Smooth muscle cell (in vitro differentiated cells): ENCODE data around the gene GALK2. TPM values are rescaled to one million over a fixed set of nuclear protein-coding genes. Genes with fewer than 3 reads are reported as not detected.
A peak's percentile ranks its signal among the peaks of the same experiment; 100 is the strongest.

Source experiments
- DNase-seq: peaks from one replicate; lab custom pipeline; 2025; ENCODE audit not compliant: unreplicated experiment; lab: John Stamatoyannopoulos, UW
- H2AFZ ChIP-seq: fragments of 200-600 bp; sonication (generic); 2 replicates; pipeline ENCODE4 v1.6.0; 2016; ENCODE audit warnings: antibody characterized with exemption, low read depth, mild to moderate bottlenecking
- H3F3A ChIP-seq: fragments of 200-600 bp; sonication (generic); 2 replicates; pipeline ENCODE4 v1.6.0; 2017; ENCODE audit warnings: antibody characterized with exemption, low read depth
- H3K27ac ChIP-seq: fragments of 200-600 bp; sonication (generic); 2 replicates; pipeline ENCODE4 v1.5.1; 2016; ENCODE audit warnings: low read depth, mild to moderate bottlenecking
- H3K27me3 ChIP-seq: fragments of 200-600 bp; sonication (generic); 2 replicates; pipeline ENCODE4 v1.6.1; 2016; ENCODE audit warnings: low read depth, mild to moderate bottlenecking
- H3K36me3 ChIP-seq: fragments of 200-600 bp; sonication (generic); 2 replicates; pipeline ENCODE4 v1.5.1; 2016; ENCODE audit warnings: low read depth
- H3K4me1 ChIP-seq: fragments of 200-600 bp; sonication (generic); 2 replicates; pipeline ENCODE4 v1.5.1; 2016; ENCODE audit warnings: low read depth
- H3K4me2 ChIP-seq: fragments of 200-600 bp; sonication (generic); 2 replicates; pipeline ENCODE4 v1.6.0; 2016; ENCODE audit warnings: mild to moderate bottlenecking
- H3K4me3 ChIP-seq: fragments of 200-600 bp; sonication (generic); 2 replicates; pipeline ENCODE4 v1.5.1; 2016; ENCODE audit warnings: mild to moderate bottlenecking
- H3K79me2 ChIP-seq: fragments of 200-600 bp; sonication (generic); 2 replicates; pipeline ENCODE4 v1.6.0; 2016; ENCODE audit warnings: low read depth, mild to moderate bottlenecking
- H3K9ac ChIP-seq: fragments of 200-600 bp; sonication (generic); 2 replicates; pipeline ENCODE4 v1.6.0; 2016; ENCODE audit warnings: low read depth
- H3K9me3 ChIP-seq: fragments of 200-600 bp; sonication (generic); replicated peaks from 2 replicates; pipeline ENCODE4 v1.5.1; 2016; ENCODE audit warnings: low read depth
- H4K20me1 ChIP-seq: fragments of 200-600 bp; sonication (generic); 2 replicates; pipeline ENCODE4 v1.6.0; 2016; ENCODE audit warnings: low read depth
- WGBS: methylation state at CpG from one replicate; pipeline ENCODE4 v1.1.7; 2016; ENCODE audit warnings: low lambda C conversion rate; 5-methylcytosine and 5-hydroxymethylcytosine counted together
- polyA plus RNA-seq: library from polyadenylated mRNA; unstranded; fragments of >200 nt; fragmentation: Nextera tagmentation; extraction: Ambion mirVana; gene quantifications from 2 replicates; pipeline ENCODE4 v1.2.1, GENCODE V29; 2016
- total RNA-seq: library from RNA; depleted of rRNA; stranded (reverse); fragments of >200 nt; gene quantifications from 2 replicates; pipeline ENCODE4 v1.2.3, GENCODE V29; 2014
- TF ChIP-seq, protein P1 (sequence below): fragments of 200-600 bp; sonication (generic); IDR thresholded peaks from 2 replicates; pipeline ENCODE4 v1.5.1; 2017; ENCODE audit warnings: borderline replicate concordance, mild to moderate bottlenecking, antibody characterized with exemption; ENCODE audit not compliant: insufficient read depth, poor library complexity, severe bottlenecking

Gene GALK2
- total and polyA plus RNA-seq, 2 experiments from 2014 or later = 24.4 to 33.4 TPM

GRCh38 chr15:49151831-49152230 is 18.2 kb upstream of the GALK2 start:
- Histone ChIP-seq H2AFZ (no peak overlapping the region), H3K9ac (no peak overlapping the region), H3F3A (no peaks in the 10 kb centered on the region), H4K20me1 (peaks cover 77% of the 10 kb centered on the region), H3K27me3 (no peaks in the 10 kb centered on the region), H3K79me2 (peaks cover 92% of the 10 kb centered on the region), H3K27ac (no peak overlapping the region), H3K9me3 (no peaks in the 10 kb centered on the region), H3K4me2 (no peak overlapping the region), H3K4me3 (no peak overlapping the region), H3K4me1 (peaks cover 18% of the 10 kb centered on the region), H3K36me3 (no peaks in the 10 kb centered on the region)
- TF ChIP-seq, protein P1, sequence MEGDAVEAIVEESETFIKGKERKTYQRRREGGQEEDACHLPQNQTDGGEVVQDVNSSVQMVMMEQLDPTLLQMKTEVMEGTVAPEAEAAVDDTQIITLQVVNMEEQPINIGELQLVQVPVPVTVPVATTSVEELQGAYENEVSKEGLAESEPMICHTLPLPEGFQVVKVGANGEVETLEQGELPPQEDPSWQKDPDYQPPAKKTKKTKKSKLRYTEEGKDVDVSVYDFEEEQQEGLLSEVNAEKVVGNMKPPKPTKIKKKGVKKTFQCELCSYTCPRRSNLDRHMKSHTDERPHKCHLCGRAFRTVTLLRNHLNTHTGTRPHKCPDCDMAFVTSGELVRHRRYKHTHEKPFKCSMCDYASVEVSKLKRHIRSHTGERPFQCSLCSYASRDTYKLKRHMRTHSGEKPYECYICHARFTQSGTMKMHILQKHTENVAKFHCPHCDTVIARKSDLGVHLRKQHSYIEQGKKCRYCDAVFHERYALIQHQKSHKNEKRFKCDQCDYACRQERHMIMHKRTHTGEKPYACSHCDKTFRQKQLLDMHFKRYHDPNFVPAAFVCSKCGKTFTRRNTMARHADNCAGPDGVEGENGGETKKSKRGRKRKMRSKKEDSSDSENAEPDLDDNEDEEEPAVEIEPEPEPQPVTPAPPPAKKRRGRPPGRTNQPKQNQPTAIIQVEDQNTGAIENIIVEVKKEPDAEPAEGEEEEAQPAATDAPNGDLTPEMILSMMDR = no peak
- WGBS = 91% methylated on average over 3 of the region's 3 CpGs
- DNase-seq = no peak

GRCh38 chr15:49152552-49153312 is 17.3 kb upstream of the GALK2 start:
- Histone ChIP-seq H3K79me2 (peaks cover 92% of the 10 kb centered on the region), H3F3A (no peaks in the 10 kb centered on the region), H3K9me3 (no peaks in the 10 kb centered on the region), H4K20me1 (peaks cover 68% of the 10 kb centered on the region), H3K4me1 (peaks cover 19% of the 10 kb centered on the region), H3K36me3 (no peaks in the 10 kb centered on the region), H3K4me2 (no peak overlapping the region), H2AFZ (no peak overlapping the region), H3K27me3 (no peaks in the 10 kb centered on the region), H3K27ac (no peak overlapping the region), H3K9ac (no peak overlapping the region), H3K4me3 (no peak overlapping the region)
- TF ChIP-seq, protein P1 = no peak
- no peak for DNase-seq
- 91% methylated on average over 9 of the region's 9 CpGs for WGBS

DNA sequence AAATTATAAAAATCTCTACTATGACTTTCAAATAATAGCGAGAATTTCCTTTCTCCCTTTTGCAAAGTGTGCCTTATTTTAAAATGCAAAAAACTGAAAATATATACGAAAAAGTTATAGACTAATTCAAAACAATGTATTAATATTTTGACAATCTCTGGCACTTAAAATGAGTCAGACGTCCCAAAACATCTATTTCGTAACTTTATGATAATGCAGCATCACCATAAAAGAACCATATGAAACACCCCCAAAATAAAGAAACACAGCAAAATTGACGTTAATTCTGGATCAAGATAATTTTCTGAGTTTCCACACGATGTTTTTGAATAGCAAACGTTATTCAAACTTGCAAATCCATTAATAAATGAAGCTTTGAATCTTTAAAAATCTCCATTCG is 15.7 kb upstream of the GALK2 start:
- peaks cover 90% of the 10 kb centered on the region for H3K79me2 ChIP-seq
- no peaks in the 10 kb centered on the region for H3K36me3 ChIP-seq
- no peaks in the 10 kb centered on the region for H3K9me3 ChIP-seq
- no peak overlapping the region for H2AFZ ChIP-seq
- TF ChIP-seq, protein P1 = no peak
- peak overlapping the region; percentile 89 for H3K4me2 ChIP-seq
- no peaks in the 10 kb centered on the region for H3F3A ChIP-seq
- peaks cover 51% of the 10 kb centered on the region for H4K20me1 ChIP-seq
- H3K27me3 ChIP-seq = no peaks in the 10 kb centered on the region
- peak overlapping the region; percentile 86 for H3K27ac ChIP-seq
- DNase-seq = no peak
- 29% methylated on average over 8 of the region's 8 CpGs for WGBS
- peak overlapping the region; percentile 97 for H3K9ac ChIP-seq
- peak overlapping the region; percentile 85 for H3K4me3 ChIP-seq
- peaks cover 19% of the 10 kb centered on the region for H3K4me1 ChIP-seq

GRCh38 chr15:49154799-49155109 is 15.3 kb upstream of the GALK2 start:
- TF ChIP-seq, protein P1 = no peak
- Histone ChIP-seq H3K79me2 (peaks cover 90% of the 10 kb centered on the region), H3K4me2 (peak overlapping the region; percentile 89), H3K27ac (peak overlapping the region; percentile 86), H4K20me1 (peaks cover 47% of the 10 kb centered on the region), H3K4me1 (peaks cover 19% of the 10 kb centered on the region), H3K9ac (peak overlapping the region; percentile 97), H3F3A (no peaks in the 10 kb centered on the region), H3K27me3 (no peaks in the 10 kb centered on the region), H3K4me3 (peak overlapping the region; percentile 85), H3K9me3 (no peaks in the 10 kb centered on the region), H2AFZ (peak overlapping the region; percentile 86), H3K36me3 (no peaks in the 10 kb centered on the region)
- no peak for DNase-seq
- WGBS = 2% methylated on average over 7 of the region's 7 CpGs
